ENCODE data around the gene RSBN1L. TPM values are rescaled to one million over a fixed set of nuclear protein-coding genes. Genes with fewer than 3 reads are reported as not detected.

The RSBN1L gene
- total RNA-seq, 1 donor from 2014 or later: 12.6 TPM

GRCh38 chr7:77740257-77740656, 44.0 kb downstream of the RSBN1L start:
- Histone ChIP-seq H3K4me1 (ENCODE audit: insufficient read depth, low read length) (no peaks in the 10 kb centered on the region), H2AFZ (ENCODE audit: low read depth, low read length) (no peak overlapping the region), H3K27me3 (ENCODE audit: insufficient read depth, low read length) (no peaks in the 10 kb centered on the region), H3K79me2 (ENCODE audit: insufficient read depth, low read length) (peaks cover 7% of the 10 kb centered on the region), H3K4me2 (ENCODE audit: low read length) (no peak overlapping the region), H3K9ac (ENCODE audit: low read length) (no peak overlapping the region), H3K9me3 (ENCODE audit: insufficient read depth, low read depth, low read length) (no peaks in the 10 kb centered on the region), H3K27ac (ENCODE audit: low read depth, low read length) (no peak overlapping the region), H4K20me1 (ENCODE audit: insufficient read depth, low read length) (peaks cover 5% of the 10 kb centered on the region), H3K36me3 (ENCODE audit: insufficient read depth, low read length) (no peaks in the 10 kb centered on the region), H3K4me3 (ENCODE audit: insufficient read depth, low read depth, low read length) (no peak overlapping the region)
- DNase-seq (ENCODE audit: low read depth): no peak
- Mint-ChIP-seq H3K27ac (ENCODE audit: unreplicated experiment) (no peak overlapping the region), H3K27me3 (ENCODE audit: low read depth, unreplicated experiment) (no peaks in the 10 kb centered on the region), H3K4me3 (ENCODE audit: unreplicated experiment) (no peak overlapping the region), H3K36me3 (ENCODE audit: low read depth, unreplicated experiment) (no peaks in the 10 kb centered on the region), H3K9me3 (ENCODE audit: unreplicated experiment) (no peaks in the 10 kb centered on the region), H3K4me1 (ENCODE audit: low read depth, unreplicated experiment) (peaks cover 8% of the 10 kb centered on the region)
- no peak for TF ChIP-seq EZH2 (IDR thresholded peaks at IDR 0.05; ENCODE audit: insufficient read depth, low read length)
- no peak for TF ChIP-seq CTCF (IDR thresholded peaks at IDR 0.05; ENCODE audit: insufficient read depth, low read depth, low read length)
- no peak for FAIRE-seq

DNA sequence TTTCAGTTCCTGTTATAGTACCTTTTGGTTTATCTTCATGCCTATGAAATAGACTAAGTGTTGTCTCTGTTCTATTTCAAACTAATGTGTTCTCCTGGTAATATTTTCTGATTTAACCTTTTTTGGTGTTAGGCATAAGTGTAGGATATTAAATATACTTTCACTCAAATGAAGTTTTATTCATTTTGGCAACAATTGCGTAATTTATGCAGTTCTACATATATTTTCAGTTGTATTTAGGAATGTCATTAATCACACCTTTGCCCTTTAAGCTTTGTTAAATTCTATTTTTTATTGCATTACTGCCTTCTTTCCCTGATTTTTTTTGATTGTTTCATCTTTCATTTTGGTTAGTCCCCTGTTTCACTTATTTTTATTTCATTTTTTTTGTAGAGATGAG, 47.3 kb downstream of the RSBN1L start:
- Histone ChIP-seq H3K9me3 (ENCODE audit: insufficient read depth, low read depth, low read length) (no peaks in the 10 kb centered on the region), H3K4me2 (ENCODE audit: low read length) (no peak overlapping the region), H3K79me2 (ENCODE audit: insufficient read depth, low read length) (peaks cover 11% of the 10 kb centered on the region), H3K9ac (ENCODE audit: low read length) (no peak overlapping the region), H4K20me1 (ENCODE audit: insufficient read depth, low read length) (peaks cover 10% of the 10 kb centered on the region), H3K4me1 (ENCODE audit: insufficient read depth, low read length) (no peaks in the 10 kb centered on the region), H3K4me3 (ENCODE audit: insufficient read depth, low read depth, low read length) (no peak overlapping the region), H2AFZ (ENCODE audit: low read depth, low read length) (no peak overlapping the region), H3K27ac (ENCODE audit: low read depth, low read length) (no peak overlapping the region), H3K36me3 (ENCODE audit: insufficient read depth, low read length) (no peaks in the 10 kb centered on the region), H3K27me3 (ENCODE audit: insufficient read depth, low read length) (no peaks in the 10 kb centered on the region)
- no peaks in the 10 kb centered on the region for H3K27me3 Mint-ChIP-seq (ENCODE audit: low read depth, unreplicated experiment)
- DNase-seq (ENCODE audit: low read depth) (no peak), FAIRE-seq (no peak)
- no peak overlapping the region for H3K4me3 Mint-ChIP-seq (ENCODE audit: unreplicated experiment)
- TF ChIP-seq CTCF (IDR thresholded peaks at IDR 0.05; ENCODE audit: insufficient read depth, low read depth, low read length): no peak
- no peak for TF ChIP-seq EZH2 (IDR thresholded peaks at IDR 0.05; ENCODE audit: insufficient read depth, low read length)
- H3K36me3 Mint-ChIP-seq (ENCODE audit: low read depth, unreplicated experiment): peaks cover 9% of the 10 kb centered on the region
- no peak overlapping the region for H3K27ac Mint-ChIP-seq (ENCODE audit: unreplicated experiment)
- H3K9me3 Mint-ChIP-seq (ENCODE audit: unreplicated experiment): peaks cover 2% of the 10 kb centered on the region
- peaks cover 2% of the 10 kb centered on the region for H3K4me1 Mint-ChIP-seq (ENCODE audit: low read depth, unreplicated experiment)

GRCh38 chr7:77745746-77746145, 49.5 kb downstream of the RSBN1L start:
- Mint-ChIP-seq H3K4me3 (ENCODE audit: unreplicated experiment) (no peak overlapping the region), H3K27me3 (ENCODE audit: low read depth, unreplicated experiment) (no peaks in the 10 kb centered on the region), H3K9me3 (ENCODE audit: unreplicated experiment) (peaks cover 2% of the 10 kb centered on the region), H3K36me3 (ENCODE audit: low read depth, unreplicated experiment) (peaks cover 13% of the 10 kb centered on the region), H3K27ac (ENCODE audit: unreplicated experiment) (no peak overlapping the region), H3K4me1 (ENCODE audit: low read depth, unreplicated experiment) (no peaks in the 10 kb centered on the region)
- no peak overlapping the region for H3K4me2 ChIP-seq (ENCODE audit: low read length)
- no peaks in the 10 kb centered on the region for H3K27me3 ChIP-seq (ENCODE audit: insufficient read depth, low read length)
- H3K9ac ChIP-seq (ENCODE audit: low read length): no peak overlapping the region
- no peak overlapping the region for H3K27ac ChIP-seq (ENCODE audit: low read depth, low read length)
- H3K9me3 ChIP-seq (ENCODE audit: insufficient read depth, low read depth, low read length): no peaks in the 10 kb centered on the region
- TF ChIP-seq CTCF (IDR thresholded peaks at IDR 0.05; ENCODE audit: insufficient read depth, low read depth, low read length): no peak
- TF ChIP-seq EZH2 (IDR thresholded peaks at IDR 0.05; ENCODE audit: insufficient read depth, low read length): no peak
- peaks cover 13% of the 10 kb centered on the region for H4K20me1 ChIP-seq (ENCODE audit: insufficient read depth, low read length)
- H2AFZ ChIP-seq (ENCODE audit: low read depth, low read length): no peak overlapping the region
- peaks cover 5% of the 10 kb centered on the region for H3K36me3 ChIP-seq (ENCODE audit: insufficient read depth, low read length)
- H3K79me2 ChIP-seq (ENCODE audit: insufficient read depth, low read length): peaks cover 11% of the 10 kb centered on the region
- H3K4me3 ChIP-seq (ENCODE audit: insufficient read depth, low read depth, low read length): no peak overlapping the region
- H3K4me1 ChIP-seq (ENCODE audit: insufficient read depth, low read length): no peaks in the 10 kb centered on the region
- FAIRE-seq: no peak
- no peak for DNase-seq (ENCODE audit: low read depth)

Measured in astrocyte (in vitro differentiated cells and primary cell).